Stimulated activated CD8-positive, alpha-beta memory T cell treated with anti-CD3 and anti-CD28 coated beads, Interleukin-12 subunit alpha, Interleukin-12 subunit beta, amount 100 ng/mL, for 4 hours (primary cell): ENCODE data around the gene DCST2.
A peak's percentile ranks its signal among the peaks of the same experiment; 100 is the strongest.
"Not testable (repeated sequence)": the region's sequence is repeated elsewhere in the genome, so short reads cannot be mapped to it uniquely, and the experiment has no call there.

Source experiments
- DNase-seq: peaks from one replicate; pipeline ENCODE4 v3.0.0-alpha.2; 2020; ENCODE audit warnings: low read depth

The DCST2 gene

GRCh38 chr1:154996966-154997701, 36.4 kb downstream of the DCST2 start:
- no peak for DNase-seq

- DNase-seq = not testable (repeated sequence)
Observed at GRCh38 chr1:154995301-154995983, 38.1 kb downstream of the DCST2 start.

- DNase-seq = no peak
Observed at GRCh38 chr1:154994591-154994990, 39.0 kb downstream of the DCST2 start.

GRCh38 chr1:154994269-154994587, 39.4 kb downstream of the DCST2 start:
- no peak for DNase-seq

- no peak for DNase-seq
Observed at GRCh38 chr1:154993572-154994268, 39.9 kb downstream of the DCST2 start, which contains the start of gene LENEP. Gene LENEP, plus strand, starts transcription at chr1:154993586. Its CDS starts 22 bp downstream, at chr1:154993608.

- no peak for DNase-seq
Observed at GRCh38 chr1:154992721-154993571, 40.6 kb downstream of the DCST2 start.

- DNase-seq = no peak
Observed at GRCh38 chr1:154990276-154990675, 43.3 kb downstream of the DCST2 start.

GRCh38 chr1:154989195-154989860, 44.3 kb downstream of the DCST2 start:
- DNase-seq = no peak

GRCh38 chr1:154988058-154988954, 45.3 kb downstream of the DCST2 start:
- DNase-seq = no peak

GRCh38 chr1:154987326-154987725, 46.3 kb downstream of the DCST2 start:
- no peak for DNase-seq

- DNase-seq = not testable (repeated sequence)
Observed at GRCh38 chr1:154986736-154987135, 46.8 kb downstream of the DCST2 start.

GRCh38 chr1:154983776-154984466, 49.7 kb downstream of the DCST2 start:
- DNase-seq = no peak

GRCh38 chr1:154982897-154983648, 50.5 kb downstream of the DCST2 start, which contains the start of gene FLAD1:
Gene FLAD1, plus strand, starts transcription at chr1:154983344. Its CDS starts 351 bp downstream, at chr1:154983695.
- DNase-seq = peak; percentile 89

GRCh38 chr1:154982341-154982740, 51.2 kb downstream of the DCST2 start:
- no peak for DNase-seq

- DNase-seq = no peak
Observed at GRCh38 chr1:154978360-154978759, 55.2 kb downstream of the DCST2 start.

GRCh38 chr1:154977762-154978161, 55.8 kb downstream of the DCST2 start:
- DNase-seq = not testable (repeated sequence)

GRCh38 chr1:154975409-154976059, 58.0 kb downstream of the DCST2 start:
- DNase-seq = peak; percentile 35

GRCh38 chr1:154974808-154975408, 58.7 kb downstream of the DCST2 start:
- DNase-seq = peak; percentile 91
